K562 (cell line): ENCODE measurements around the gene HOXB5. TPM values are rescaled to one million over a fixed set of nuclear protein-coding genes. Genes with fewer than 3 reads are reported as not detected.

ENCODE experiments used
- ATAC-seq: fragments of 200-7000 bp; cut with Tn5 transposase; 3 replicates; pipeline ENCODE4 v1.9.1; 2020; ENCODE audit warnings: moderate library complexity
- BruUV-seq: library from RNA; stranded (reverse); fragments of 400-500 nt; replicated peaks from 2 replicates; lab custom pipeline; 2021; lab: Mats Ljungman, UMichigan
- CTCF ChIA-PET: fragments of 300-600 bp; formaldehyde crosslinking; extraction: SDS; loops from one replicate; lab custom pipeline; 2021; ENCODE audit warnings: low intra/inter-chr PET ratio; lab: Yijun Ruan, JAX
- POLR2A ChIA-PET: fragments of 300-600, 350-650 bp; sonication (Branson Sonifier 250); formaldehyde crosslinking; extraction: SDS; loops from one replicate; lab custom pipeline; 2021; ENCODE audit warnings: antibody characterized with exemption, inconsistent platforms; lab: Yijun Ruan, JAX
- DNase-seq, 4 experiments: peaks; one replicate each; pipeline versions ENCODE4 v3.0.0 to v3.0.0-alpha.2; 2011 to 2018; ENCODE audit warnings: low spot score in 3 of 4, mixed read lengths in 3 of 4; ENCODE audit errors: extremely low read depth in 1 of 4
- FAIRE-seq: peaks from 2 replicates; lab custom pipeline; 2011; peaks lifted over from hg19 to GRCh38; lab: Jason Lieb, UNC
- H2AFZ ChIP-seq: 2 replicates; pipeline ENCODE4 v1.6.0; 2011; ENCODE audit warnings: low read depth, low read length, control low read depth, inconsistent platforms
- H3K27ac ChIP-seq: fragments of 200-600 bp; 3 replicates; pipeline ENCODE4 v1.8.0; 2011; ENCODE audit warnings: low read depth, mild to moderate bottlenecking, control low read depth, inconsistent platforms, low read length, moderate library complexity, mixed read lengths; ENCODE audit errors: extremely low read depth
- H3K27me3 ChIP-seq, 2 experiments: fragments of 300-600 bp in 1 of 2; 2 replicates in 1 of 2; 3 replicates in 1 of 2; pipeline versions ENCODE4 v1.6.0 to v1.8.0; 2011; ENCODE audit warnings: inconsistent platforms in 2 of 2, low read length in 2 of 2, mild to moderate bottlenecking in 1 of 2, mixed read lengths in 1 of 2, moderate library complexity in 1 of 2; ENCODE audit not compliant: control insufficient read depth in 2 of 2, insufficient read depth in 2 of 2
- H3K36me3 ChIP-seq: fragments of 300-600 bp; 3 replicates; pipeline ENCODE4 v1.8.0; 2011; ENCODE audit warnings: mild to moderate bottlenecking, low read length, inconsistent platforms; ENCODE audit not compliant: control insufficient read depth, insufficient read depth
- H3K4me1 ChIP-seq, 2 experiments: fragments of 200-600 bp in 1 of 2; replicated peaks in 1 of 2; 2 replicates in 1 of 2; 3 replicates in 1 of 2; pipeline versions ENCODE4 v1.5.1 to v1.8.0; 2011; ENCODE audit warnings: inconsistent platforms in 2 of 2, low read length in 2 of 2, mild to moderate bottlenecking in 1 of 2, mixed read lengths in 1 of 2, moderate library complexity in 1 of 2; ENCODE audit not compliant: control insufficient read depth in 2 of 2, insufficient read depth in 2 of 2
- H3K4me2 ChIP-seq: 2 replicates; pipeline ENCODE4 v1.6.1; 2011; ENCODE audit warnings: low read length, control low read depth, inconsistent platforms, mixed read lengths; ENCODE audit not compliant: insufficient read depth
- H3K4me3 ChIP-seq: fragments of 200-600 bp; sonication (generic), shearing (Covaris generic); 2 replicates; pipeline ENCODE4 v1.5.1; 2016; ENCODE audit warnings: control low read depth, inconsistent platforms
- H3K79me2 ChIP-seq: fragments of 200-600 bp; 3 replicates; pipeline ENCODE4 v1.8.0; 2011; ENCODE audit warnings: low read length, inconsistent platforms; ENCODE audit not compliant: control insufficient read depth, insufficient read depth
- H3K9ac ChIP-seq, 2 experiments: 2 replicates each; pipeline versions ENCODE4 v1.6.0 to v1.6.1; 2011; ENCODE audit warnings: low read depth in 2 of 2, low read length in 2 of 2, control low read depth in 1 of 2, inconsistent platforms in 1 of 2, mild to moderate bottlenecking in 1 of 2, mixed read lengths in 1 of 2; ENCODE audit not compliant: insufficient read depth in 1 of 2
- H3K9me1 ChIP-seq: one replicate; pipeline ENCODE4 v1.6.0; 2011; ENCODE audit warnings: inconsistent platforms, mild to moderate bottlenecking, low read length, moderate library complexity; ENCODE audit not compliant: control insufficient read depth, insufficient read depth
- H3K9me3 ChIP-seq: replicated peaks from 2 replicates; pipeline ENCODE4 v1.5.1; 2011; ENCODE audit warnings: low read depth, low read length, inconsistent platforms; ENCODE audit not compliant: control insufficient read depth, insufficient read depth
- H4K20me1 ChIP-seq: replicated peaks from 2 replicates; pipeline ENCODE4 v1.6.1; 2011; ENCODE audit warnings: low read length, inconsistent platforms, mixed read lengths; ENCODE audit not compliant: control insufficient read depth, insufficient read depth
- ARID2 ChIP-seq: fragments of 450-650 bp; IDR thresholded peaks from 2 replicates; pipeline ENCODE4 v1.6.1; 2017; ENCODE audit warnings: antibody characterized with exemption, mild to moderate bottlenecking
- CC2D1A ChIP-seq: fragments of 450-650 bp; IDR thresholded peaks from 2 replicates; pipeline ENCODE4 v1.6.1; 2017; ENCODE audit warnings: mild to moderate bottlenecking
- ETV1 ChIP-seq: fragments of 450-650 bp; conservative IDR thresholded peaks from 2 replicates; pipeline ENCODE4 v1.6.1; 2016; ENCODE audit warnings: missing genetic modification characterization, control low read depth, low read depth, missing compliant biosample characterization
- EWSR1 ChIP-seq: fragments of 450-650 bp; IDR thresholded peaks from 2 replicates; pipeline ENCODE4 v1.6.1; 2018; ENCODE audit warnings: borderline replicate concordance, mild to moderate bottlenecking, low read depth, moderate library complexity; ENCODE audit not compliant: partially characterized antibody
- FOXK2 ChIP-seq, 2 experiments: fragments of 450-650 bp; IDR thresholded peaks in 1 of 2; conservative IDR thresholded peaks in 1 of 2; 2 replicates each; pipeline ENCODE4 v1.6.1; 2016; ENCODE audit warnings: low read depth in 2 of 2, mild to moderate bottlenecking in 1 of 2
- HMGXB4 ChIP-seq: sonication (generic); formaldehyde crosslinking; IDR thresholded peaks from 2 replicates; pipeline ENCODE4 v1.8.1; 2023; ENCODE audit warnings: mild to moderate bottlenecking, missing genetic modification reagents
- OTX1 ChIP-seq: fragments of 450-650 bp; formaldehyde crosslinking; IDR thresholded peaks from 2 replicates; pipeline ENCODE4 v1.4.0; 2022; ENCODE audit warnings: mild to moderate bottlenecking
- POLR2A ChIP-seq: fragments of 450-650 bp; conservative IDR thresholded peaks from 2 replicates; pipeline ENCODE4 v1.6.1; 2016
- RBM15 ChIP-seq: fragments of 200-400 bp; formaldehyde crosslinking; IDR thresholded peaks from 2 replicates; pipeline ENCODE4 v1.6.1; 2018; ENCODE audit warnings: mild to moderate bottlenecking, low read length, moderate library complexity; ENCODE audit not compliant: insufficient read depth
- RBM17 ChIP-seq: fragments of 200-400 bp; formaldehyde crosslinking; IDR thresholded peaks from 2 replicates; pipeline ENCODE4 v1.6.1; 2017; ENCODE audit warnings: low read depth, mild to moderate bottlenecking, low read length, borderline replicate concordance
- SMARCA4 ChIP-seq: fragments of 450-650 bp; IDR thresholded peaks from 2 replicates; pipeline ENCODE4 v1.6.1; 2016
- ZBTB8A ChIP-seq: fragments of 450-650 bp; IDR thresholded peaks from 2 replicates; pipeline ENCODE4 v1.6.1; 2018; ENCODE audit warnings: mild to moderate bottlenecking, moderate library complexity; ENCODE audit not compliant: partially characterized antibody
- ZFX ChIP-seq: sonication (generic); formaldehyde crosslinking; IDR thresholded peaks from 2 replicates; pipeline ENCODE4 v1.8.0; 2022; ENCODE audit warnings: mild to moderate bottlenecking, missing genetic modification reagents, moderate library complexity
- ZNF12 ChIP-seq: sonication (generic); formaldehyde crosslinking; IDR thresholded peaks from 2 replicates; pipeline ENCODE4 v1.4.0; 2020; ENCODE audit warnings: mild to moderate bottlenecking, missing genetic modification reagents
- ZNF785 ChIP-seq: fragments of 250-450 bp; sonication (Bioruptor Pico); IDR thresholded peaks from 2 replicates; pipeline ENCODE4 v1.4.0; 2020; ENCODE audit warnings: mild to moderate bottlenecking
- WGBS: fragments of 100-300 bp; shearing (Covaris generic); methylation state at CpG from one replicate; pipeline ENCODE4 v1.1.6; 2016; ENCODE audit warnings: low coverage, mixed read lengths; ENCODE audit not compliant: insufficient coverage; ENCODE audit errors: missing lambda C conversion rate; 5-methylcytosine and 5-hydroxymethylcytosine counted together
- in situ Hi-C: fragments of 300-500 bp; cut with MboI; formaldehyde crosslinking; loops from 4 replicates; pipeline ENCODE4 v1.15.0; 2018; ENCODE audit warnings: inconsistent platforms, mixed read lengths
- intact Hi-C: fragments of 100-400 bp; cut with micrococcal nuclease; formaldehyde crosslinking; loops from 2 replicates; pipeline ENCODE4 v1.14.2; 2022
- polyA plus RNA-seq, 8 experiments: library from polyadenylated mRNA; depleted of rRNA in 4 of 8; stranded (reverse) in 5 of 8; unstranded in 3 of 8; fragments of >200 nt; fragmentation: Nextera tagmentation in 2 of 8; fragmentation: Illumina TruSeq in 1 of 8; extraction: Ambion mirVana in 2 of 8; extraction: Trizol in 1 of 8; gene quantifications; 2 replicates each; pipeline versions ENCODE4 v1.2.1 to v1.2.3, GENCODE V29; 2011 to 2014; ENCODE audit warnings: inconsistent platforms in 1 of 8, missing spikeins in 1 of 8
- total RNA-seq, 7 experiments: library from RNA; depleted of rRNA in 6 of 7; stranded (reverse); fragments of >200 nt in 6 of 7; fragmentation: Illumina TruSeq in 2 of 7; extraction: Trizol in 2 of 7; gene quantifications; 2 replicates each; pipeline versions ENCODE4 v1.2.1 to v1.2.3, GENCODE V29; 2011 to 2021; ENCODE audit warnings: low replicate concordance in 1 of 7
- TF ChIP-seq, protein P1 (sequence below): fragments of 450-650 bp; IDR thresholded peaks from 2 replicates; pipeline ENCODE4 v1.6.1; 2018; ENCODE audit not compliant: partially characterized antibody
- TF ChIP-seq, protein P2 (sequence below): IDR thresholded peaks from 3 replicates; pipeline ENCODE4 v1.6.1; 2011; ENCODE audit warnings: borderline replicate concordance, mild to moderate bottlenecking; ENCODE audit not compliant: insufficient read length, insufficient read depth

Gene HOXB5
- total and polyA plus RNA-seq, 9 of the 15 experiments (the other 6 are each of a cell fraction or from before 2014, with no cell fraction given): 0.24 to 2.7 (median 0.65) TPM

DNA sequence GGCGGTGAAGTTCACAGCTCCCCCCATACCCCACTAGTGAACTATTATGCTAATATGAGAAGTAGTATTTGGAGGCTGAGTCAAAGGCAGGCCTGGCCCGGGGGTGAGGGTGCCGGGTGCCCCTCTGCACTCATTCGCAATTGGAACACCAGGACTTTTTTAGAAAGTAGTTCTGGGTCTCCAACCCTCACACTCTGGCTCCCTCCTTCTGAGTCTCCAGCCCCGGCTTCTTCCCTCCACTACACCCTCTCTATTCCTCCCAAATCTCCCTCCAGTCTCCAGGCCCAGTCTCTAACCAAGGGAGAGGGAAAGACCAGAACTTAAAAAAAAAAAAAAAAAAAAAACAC lies 37.4 kb downstream of the HOXB5 start:
- TF ChIP-seq HMGXB4 (no peak), SMARCA4 (peak; percentile 4; the same call in 1 of the 2 replicates), ARID2 (no peak), RBM17 (no peak), ZNF785 (CRISPR knock-in tag) (no peak), ETV1 (tag) (no peak), FOXK2 (conservative IDR thresholded peaks at IDR 0.05 in 1 of 2, IDR thresholded peaks at IDR 0.05 in 1 of 2; ENCODE audit: low read depth in 2 of 2) (peak in 1 of 2 experiments; percentile 20; a peak in 1 of 4 replicates), CC2D1A (no peak), ZFX (CRISPR knock-in tag) (peak; percentile 31), OTX1 (CRISPR knock-in tag) (0 out of 2 replicates have a peak, but pooled peaks have one; percentile 9), ZBTB8A (no peak), RBM15 (no peak), ZNF12 (CRISPR knock-in tag) (no peak), EWSR1 (no peak), POLR2A (0 out of 2 replicates have a peak, but pooled peaks have one; percentile 4)
- TF ChIP-seq, protein P1, sequence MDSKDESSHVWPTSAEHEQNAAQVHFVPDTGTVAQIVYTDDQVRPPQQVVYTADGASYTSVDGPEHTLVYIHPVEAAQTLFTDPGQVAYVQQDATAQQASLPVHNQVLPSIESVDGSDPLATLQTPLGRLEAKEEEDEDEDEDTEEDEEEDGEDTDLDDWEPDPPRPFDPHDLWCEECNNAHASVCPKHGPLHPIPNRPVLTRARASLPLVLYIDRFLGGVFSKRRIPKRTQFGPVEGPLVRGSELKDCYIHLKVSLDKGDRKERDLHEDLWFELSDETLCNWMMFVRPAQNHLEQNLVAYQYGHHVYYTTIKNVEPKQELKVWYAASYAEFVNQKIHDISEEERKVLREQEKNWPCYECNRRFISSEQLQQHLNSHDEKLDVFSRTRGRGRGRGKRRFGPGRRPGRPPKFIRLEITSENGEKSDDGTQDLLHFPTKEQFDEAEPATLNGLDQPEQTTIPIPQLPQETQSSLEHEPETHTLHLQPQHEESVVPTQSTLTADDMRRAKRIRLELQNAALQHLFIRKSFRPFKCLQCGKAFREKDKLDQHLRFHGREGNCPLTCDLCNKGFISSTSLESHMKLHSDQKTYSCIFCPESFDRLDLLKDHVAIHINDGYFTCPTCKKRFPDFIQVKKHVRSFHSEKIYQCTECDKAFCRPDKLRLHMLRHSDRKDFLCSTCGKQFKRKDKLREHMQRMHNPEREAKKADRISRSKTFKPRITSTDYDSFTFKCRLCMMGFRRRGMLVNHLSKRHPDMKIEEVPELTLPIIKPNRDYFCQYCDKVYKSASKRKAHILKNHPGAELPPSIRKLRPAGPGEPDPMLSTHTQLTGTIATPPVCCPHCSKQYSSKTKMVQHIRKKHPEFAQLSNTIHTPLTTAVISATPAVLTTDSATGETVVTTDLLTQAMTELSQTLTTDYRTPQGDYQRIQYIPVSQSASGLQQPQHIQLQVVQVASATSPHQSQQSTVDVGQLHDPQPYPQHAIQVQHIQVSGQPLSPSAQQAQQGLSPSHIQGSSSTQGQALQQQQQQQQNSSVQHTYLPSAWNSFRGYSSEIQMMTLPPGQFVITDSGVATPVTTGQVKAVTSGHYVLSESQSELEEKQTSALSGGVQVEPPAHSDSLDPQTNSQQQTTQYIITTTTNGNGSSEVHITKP: peak; percentile 30
- TF ChIP-seq, protein P2, sequence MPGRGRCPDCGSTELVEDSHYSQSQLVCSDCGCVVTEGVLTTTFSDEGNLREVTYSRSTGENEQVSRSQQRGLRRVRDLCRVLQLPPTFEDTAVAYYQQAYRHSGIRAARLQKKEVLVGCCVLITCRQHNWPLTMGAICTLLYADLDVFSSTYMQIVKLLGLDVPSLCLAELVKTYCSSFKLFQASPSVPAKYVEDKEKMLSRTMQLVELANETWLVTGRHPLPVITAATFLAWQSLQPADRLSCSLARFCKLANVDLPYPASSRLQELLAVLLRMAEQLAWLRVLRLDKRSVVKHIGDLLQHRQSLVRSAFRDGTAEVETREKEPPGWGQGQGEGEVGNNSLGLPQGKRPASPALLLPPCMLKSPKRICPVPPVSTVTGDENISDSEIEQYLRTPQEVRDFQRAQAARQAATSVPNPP: no peak
- no TSS peak for BruUV-seq
- ChIA-PET POLR2A (interaction anchor here (0.7 to 3.4 kb wide), 4 partner anchors 10 to 1266 kb away, joined by 3 to 21 read pairs (median 9); no protein-coding TSS in a partner anchor), CTCF (no interaction called here)
- FAIRE-seq (no peak), DNase-seq (no peak), ATAC-seq (peak; percentile 18)
- H3K9me1 ChIP-seq: no peaks in the 10 kb centered on the region
- peak overlapping the region; percentile 93 for H3K27ac ChIP-seq
- no peak overlapping the region for H2AFZ ChIP-seq
- no peaks in the 10 kb centered on the region for H4K20me1 ChIP-seq
- H3K4me3 ChIP-seq: no peak overlapping the region; the same call in 1 of the 2 replicates
- peaks cover 47 to 54% of the 10 kb centered on the region in 2 experiments for H3K4me1 ChIP-seq
- 15% methylated on average over 5 of the region's 5 CpGs for WGBS
- peaks cover 51% of the 10 kb centered on the region for H3K79me2 ChIP-seq
- H3K9ac ChIP-seq: peak overlapping the region; percentile 18 to 57; a peak in 3 of 4 replicates
- H3K9me3 ChIP-seq: no peaks in the 10 kb centered on the region
- H3K4me2 ChIP-seq: 0 out of 2 replicates have a peak overlapping the region, but pooled peaks have one; percentile 79
- no peaks in the 10 kb centered on the region for H3K27me3 ChIP-seq
- peaks cover 70% of the 10 kb centered on the region; the same call in 2 of the 3 replicates for H3K36me3 ChIP-seq
- in situ Hi-C loops: no loop called here
- intact Hi-C loops: no loop called here
